ENCODE data around the gene TBC1D1. TPM values are rescaled to one million over a fixed set of nuclear protein-coding genes. Genes with fewer than 3 reads are reported as not detected.

TBC1D1 gene
- total RNA-seq, 4 donors from 2014 or later: 15.9 to 24.0 (median 20.0) TPM

- 78 to 83% methylated on average over 8 of the region's 8 CpGs for WGBS, 2 donors
- no peak for TF ChIP-seq CTCF (IDR thresholded peaks at IDR 0.05)
- TF ChIP-seq POLR2A (IDR thresholded peaks at IDR 0.05): no peak
- peak in 1 of 2 donors; percentile 37 for DNase-seq (ENCODE audit: low spot score in 2 of 2)
- no peak overlapping the region for H3K4me3 ChIP-seq (ENCODE audit: low read depth, poor library complexity, severe bottlenecking)
- intact Hi-C loops (cut with DNase I; ENCODE audit: low total_unique reads): no loop called here
These were observed 251.1 kb downstream of the TBC1D1 start for GRCh38 chr4:38141808-38142500.

- no peak for DNase-seq (ENCODE audit: low spot score in 2 of 2)
- no peak overlapping the region for H3K4me3 ChIP-seq (ENCODE audit: low read depth, poor library complexity, severe bottlenecking)
- no peak for TF ChIP-seq POLR2A (IDR thresholded peaks at IDR 0.05)
- no peak for TF ChIP-seq CTCF (IDR thresholded peaks at IDR 0.05)
- 56 to 58% methylated on average over 1 of the region's 1 CpG for WGBS, 2 donors
- intact Hi-C loops (cut with DNase I; ENCODE audit: low total_unique reads): no loop called here
These were observed 253.1 kb downstream of the TBC1D1 start for GRCh38 chr4:38144031-38144430.

GRCh38 chr4:38145033-38145678 lies 254.3 kb downstream of the TBC1D1 start:
- no peak for DNase-seq (ENCODE audit: low spot score in 2 of 2)
- no peak overlapping the region for H3K4me3 ChIP-seq (ENCODE audit: low read depth, poor library complexity, severe bottlenecking)
- TF ChIP-seq POLR2A (IDR thresholded peaks at IDR 0.05) (no peak), CTCF (IDR thresholded peaks at IDR 0.05) (no peak)
- 50% methylated on average over 4 of the region's 4 CpGs for WGBS, 2 donors
- intact Hi-C loops (cut with DNase I; ENCODE audit: low total_unique reads): no loop called here

GRCh38 chr4:38145741-38146140 lies 254.9 kb downstream of the TBC1D1 start:
- intact Hi-C loops (cut with DNase I; ENCODE audit: low total_unique reads): no loop called here
- TF ChIP-seq CTCF (IDR thresholded peaks at IDR 0.05): no peak
- TF ChIP-seq POLR2A (IDR thresholded peaks at IDR 0.05): no peak
- no peak overlapping the region for H3K4me3 ChIP-seq (ENCODE audit: low read depth, poor library complexity, severe bottlenecking)
- DNase-seq (ENCODE audit: low spot score in 2 of 2): no peak
- WGBS, 2 donors: 66 to 78% methylated on average over 4 of the region's 4 CpGs

- WGBS, 2 donors: 93 to 95% methylated on average over 2 of the region's 2 CpGs
- intact Hi-C loops (cut with DNase I; ENCODE audit: low total_unique reads): no loop called here
- no peak for DNase-seq (ENCODE audit: low spot score in 2 of 2)
- TF ChIP-seq POLR2A (IDR thresholded peaks at IDR 0.05) (no peak), CTCF (IDR thresholded peaks at IDR 0.05) (no peak)
- H3K4me3 ChIP-seq (ENCODE audit: low read depth, poor library complexity, severe bottlenecking): no peak overlapping the region
These were observed 255.5 kb downstream of the TBC1D1 start for GRCh38 chr4:38146383-38146782.
